HepG2 (cell line): ENCODE data around the gene YIPF3. TPM values are rescaled to one million over a fixed set of nuclear protein-coding genes. Genes with fewer than 3 reads are reported as not detected.

Experiments
- AHR ChIP-seq: IDR thresholded peaks from 2 replicates; pipeline ENCODE4 v1.6.1; 2018; ENCODE audit warnings: missing genetic modification reagents, missing compliant biosample characterization
- KAT2B ChIP-seq: fragments of 150-350 bp; IDR thresholded peaks from 2 replicates; pipeline ENCODE4 v1.6.1; 2014; ENCODE audit warnings: low read depth, low read length, borderline replicate concordance
- NCOA2 ChIP-seq: sonication (generic); formaldehyde crosslinking; IDR thresholded peaks from 2 replicates; pipeline ENCODE4 v1.8.0; 2022; ENCODE audit warnings: inconsistent platforms
- PHF5A ChIP-seq: IDR thresholded peaks from one replicate; pipeline ENCODE4 v1.6.1; 2018; ENCODE audit warnings: low read depth, missing genetic modification reagents; ENCODE audit not compliant: unreplicated experiment
- PLRG1 ChIP-seq: fragments of 450-650 bp; conservative IDR thresholded peaks from 2 replicates; pipeline ENCODE4 v1.6.1; 2016
- SOX6 ChIP-seq, 2 experiments: fragments of 450-650 bp in 1 of 2; sonication (generic) in 1 of 2; formaldehyde crosslinking in 1 of 2; IDR thresholded peaks; 2 replicates each; pipeline versions ENCODE4 v1.4.0 to v1.6.1; 2017 to 2020; ENCODE audit warnings: antibody characterized with exemption in 1 of 2, mild to moderate bottlenecking in 1 of 2, missing genetic modification reagents in 1 of 2
- YY1 ChIP-seq: IDR thresholded peaks from 2 replicates; pipeline ENCODE4 v1.6.1; 2011; ENCODE audit warnings: low read length, low read depth, moderate library complexity, mild to moderate bottlenecking; ENCODE audit not compliant: insufficient read depth, insufficient replicate concordance
- ZKSCAN1 ChIP-seq: fragments of 150-350 bp; IDR thresholded peaks from 2 replicates; pipeline ENCODE4 v1.6.1; 2014; ENCODE audit warnings: low read length
- ZNF136 ChIP-seq: sonication (generic); formaldehyde crosslinking; IDR thresholded peaks from 2 replicates; pipeline ENCODE4 v1.8.1; 2022; ENCODE audit warnings: low read depth, mild to moderate bottlenecking, moderate library complexity, missing genetic modification reagents
- polyA plus RNA-seq, 8 experiments: library from polyadenylated mRNA; depleted of rRNA in 3 of 8; stranded (reverse) in 7 of 8; unstranded in 1 of 8; fragments of >200 nt; fragmentation: Illumina TruSeq in 4 of 8; extraction: Trizol in 4 of 8; gene quantifications; 2 replicates each; pipeline versions ENCODE4 v1.2.1 to v1.2.3, GENCODE V29; 2011 to 2016; ENCODE audit warnings: low read depth in 4 of 8, missing spikeins in 1 of 8, mixed read lengths in 1 of 8; ENCODE audit not compliant: insufficient read depth in 1 of 8
- total RNA-seq, 5 experiments: library from RNA; depleted of rRNA; stranded (reverse); fragments of >200 nt; fragmentation: Illumina TruSeq; extraction: Trizol; gene quantifications; 2 replicates each; pipeline ENCODE4 v1.2.3, GENCODE V29; 2016; ENCODE audit warnings: low read depth in 1 of 5
- TF ChIP-seq, protein P1 (sequence below): sonication (generic); formaldehyde crosslinking; IDR thresholded peaks from 2 replicates; pipeline ENCODE4 v1.9.0; 2022; ENCODE audit warnings: missing genetic modification reagents, mild to moderate bottlenecking, borderline replicate concordance
- TF ChIP-seq, protein P2 (sequence below): IDR thresholded peaks from 2 replicates; pipeline ENCODE4 v1.6.1; 2016; ENCODE audit warnings: low read depth, missing genetic modification reagents, missing compliant biosample characterization
- TF ChIP-seq, protein P3 (sequence below): IDR thresholded peaks from 2 replicates; pipeline ENCODE4 v1.6.1; 2016; ENCODE audit warnings: missing compliant biosample characterization, missing genetic modification reagents, borderline replicate concordance
- TF ChIP-seq, protein P4 (sequence below): sonication (generic); formaldehyde crosslinking; IDR thresholded peaks from 2 replicates; pipeline ENCODE4 v1.8.0; 2022; ENCODE audit warnings: mild to moderate bottlenecking, missing genetic modification reagents
- TF ChIP-seq, protein P5 (sequence below): sonication (generic); formaldehyde crosslinking; IDR thresholded peaks from 2 replicates; pipeline ENCODE4 v1.4.0; 2020; ENCODE audit warnings: low read depth, missing genetic modification reagents

The YIPF3 gene
- total and polyA plus RNA-seq, 2 of the 13 experiments (the other 11 are each of a cell fraction or from before 2014, with no cell fraction given) = 107 to 206 TPM

DNA sequence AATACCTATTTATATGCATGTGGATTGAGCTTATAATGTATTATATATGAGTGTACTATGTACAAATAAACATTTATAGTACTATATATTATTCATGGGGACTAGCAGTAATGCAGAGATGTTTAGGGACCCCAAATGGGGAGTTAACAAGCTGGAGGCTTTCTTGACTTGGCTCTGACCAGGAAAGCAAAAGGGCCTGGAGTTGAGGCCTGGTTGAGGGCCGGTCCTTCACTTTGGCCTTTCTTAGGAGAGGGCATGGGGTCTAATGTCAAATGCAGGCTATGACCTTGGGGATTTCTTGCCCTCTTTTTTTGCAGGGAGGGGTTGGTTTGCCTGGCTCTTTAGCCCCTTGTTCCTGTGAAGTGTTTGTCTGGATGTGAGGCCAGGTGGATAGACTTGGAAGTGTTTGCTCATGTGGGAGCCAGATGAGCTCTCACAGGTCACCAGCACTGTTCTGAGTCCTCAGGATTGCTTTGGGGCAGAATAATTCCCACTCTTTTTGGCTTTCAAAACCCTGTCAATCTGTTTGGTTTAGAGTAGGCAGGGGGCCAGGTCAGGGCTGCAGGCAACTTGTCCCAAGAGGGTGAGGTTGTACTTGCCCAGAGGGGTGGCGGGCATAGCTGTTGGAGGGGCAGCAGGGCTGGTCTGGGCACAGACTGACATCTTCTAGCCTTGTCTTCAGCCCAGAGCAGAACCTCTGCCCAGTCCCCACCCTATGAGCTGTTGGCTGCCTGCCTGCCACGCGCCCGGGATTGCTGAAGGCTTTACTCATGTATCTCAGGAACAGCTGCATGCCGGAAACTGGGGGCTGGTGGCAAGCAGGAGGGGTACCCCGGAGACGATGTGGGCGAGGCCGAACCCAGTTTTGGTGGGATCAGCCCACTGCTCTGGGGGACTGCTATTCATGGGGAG is 24.7 kb downstream of the YIPF3 start (continued):
- TF ChIP-seq, protein P1, sequence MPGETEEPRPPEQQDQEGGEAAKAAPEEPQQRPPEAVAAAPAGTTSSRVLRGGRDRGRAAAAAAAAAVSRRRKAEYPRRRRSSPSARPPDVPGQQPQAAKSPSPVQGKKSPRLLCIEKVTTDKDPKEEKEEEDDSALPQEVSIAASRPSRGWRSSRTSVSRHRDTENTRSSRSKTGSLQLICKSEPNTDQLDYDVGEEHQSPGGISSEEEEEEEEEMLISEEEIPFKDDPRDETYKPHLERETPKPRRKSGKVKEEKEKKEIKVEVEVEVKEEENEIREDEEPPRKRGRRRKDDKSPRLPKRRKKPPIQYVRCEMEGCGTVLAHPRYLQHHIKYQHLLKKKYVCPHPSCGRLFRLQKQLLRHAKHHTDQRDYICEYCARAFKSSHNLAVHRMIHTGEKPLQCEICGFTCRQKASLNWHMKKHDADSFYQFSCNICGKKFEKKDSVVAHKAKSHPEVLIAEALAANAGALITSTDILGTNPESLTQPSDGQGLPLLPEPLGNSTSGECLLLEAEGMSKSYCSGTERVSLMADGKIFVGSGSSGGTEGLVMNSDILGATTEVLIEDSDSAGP (CRISPR knock-in tag) = peak; percentile 54; the same call in 1 of the 2 replicates
- no peak for TF ChIP-seq YY1
- no peak for TF ChIP-seq KAT2B
- TF ChIP-seq NCOA2 (CRISPR knock-in tag) = no peak
- TF ChIP-seq, protein P2, sequence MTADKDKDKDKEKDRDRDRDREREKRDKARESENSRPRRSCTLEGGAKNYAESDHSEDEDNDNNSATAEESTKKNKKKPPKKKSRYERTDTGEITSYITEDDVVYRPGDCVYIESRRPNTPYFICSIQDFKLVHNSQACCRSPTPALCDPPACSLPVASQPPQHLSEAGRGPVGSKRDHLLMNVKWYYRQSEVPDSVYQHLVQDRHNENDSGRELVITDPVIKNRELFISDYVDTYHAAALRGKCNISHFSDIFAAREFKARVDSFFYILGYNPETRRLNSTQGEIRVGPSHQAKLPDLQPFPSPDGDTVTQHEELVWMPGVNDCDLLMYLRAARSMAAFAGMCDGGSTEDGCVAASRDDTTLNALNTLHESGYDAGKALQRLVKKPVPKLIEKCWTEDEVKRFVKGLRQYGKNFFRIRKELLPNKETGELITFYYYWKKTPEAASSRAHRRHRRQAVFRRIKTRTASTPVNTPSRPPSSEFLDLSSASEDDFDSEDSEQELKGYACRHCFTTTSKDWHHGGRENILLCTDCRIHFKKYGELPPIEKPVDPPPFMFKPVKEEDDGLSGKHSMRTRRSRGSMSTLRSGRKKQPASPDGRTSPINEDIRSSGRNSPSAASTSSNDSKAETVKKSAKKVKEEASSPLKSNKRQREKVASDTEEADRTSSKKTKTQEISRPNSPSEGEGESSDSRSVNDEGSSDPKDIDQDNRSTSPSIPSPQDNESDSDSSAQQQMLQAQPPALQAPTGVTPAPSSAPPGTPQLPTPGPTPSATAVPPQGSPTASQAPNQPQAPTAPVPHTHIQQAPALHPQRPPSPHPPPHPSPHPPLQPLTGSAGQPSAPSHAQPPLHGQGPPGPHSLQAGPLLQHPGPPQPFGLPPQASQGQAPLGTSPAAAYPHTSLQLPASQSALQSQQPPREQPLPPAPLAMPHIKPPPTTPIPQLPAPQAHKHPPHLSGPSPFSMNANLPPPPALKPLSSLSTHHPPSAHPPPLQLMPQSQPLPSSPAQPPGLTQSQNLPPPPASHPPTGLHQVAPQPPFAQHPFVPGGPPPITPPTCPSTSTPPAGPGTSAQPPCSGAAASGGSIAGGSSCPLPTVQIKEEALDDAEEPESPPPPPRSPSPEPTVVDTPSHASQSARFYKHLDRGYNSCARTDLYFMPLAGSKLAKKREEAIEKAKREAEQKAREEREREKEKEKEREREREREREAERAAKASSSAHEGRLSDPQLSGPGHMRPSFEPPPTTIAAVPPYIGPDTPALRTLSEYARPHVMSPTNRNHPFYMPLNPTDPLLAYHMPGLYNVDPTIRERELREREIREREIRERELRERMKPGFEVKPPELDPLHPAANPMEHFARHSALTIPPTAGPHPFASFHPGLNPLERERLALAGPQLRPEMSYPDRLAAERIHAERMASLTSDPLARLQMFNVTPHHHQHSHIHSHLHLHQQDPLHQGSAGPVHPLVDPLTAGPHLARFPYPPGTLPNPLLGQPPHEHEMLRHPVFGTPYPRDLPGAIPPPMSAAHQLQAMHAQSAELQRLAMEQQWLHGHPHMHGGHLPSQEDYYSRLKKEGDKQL (CRISPR knock-in tag) = no peak
- no peak for TF ChIP-seq SOX6 (IDR thresholded peaks at IDR 0.05)
- no peak for TF ChIP-seq SOX6 (CRISPR knock-in tag; IDR thresholded peaks at IDR 0.05)
- TF ChIP-seq, protein P3, sequence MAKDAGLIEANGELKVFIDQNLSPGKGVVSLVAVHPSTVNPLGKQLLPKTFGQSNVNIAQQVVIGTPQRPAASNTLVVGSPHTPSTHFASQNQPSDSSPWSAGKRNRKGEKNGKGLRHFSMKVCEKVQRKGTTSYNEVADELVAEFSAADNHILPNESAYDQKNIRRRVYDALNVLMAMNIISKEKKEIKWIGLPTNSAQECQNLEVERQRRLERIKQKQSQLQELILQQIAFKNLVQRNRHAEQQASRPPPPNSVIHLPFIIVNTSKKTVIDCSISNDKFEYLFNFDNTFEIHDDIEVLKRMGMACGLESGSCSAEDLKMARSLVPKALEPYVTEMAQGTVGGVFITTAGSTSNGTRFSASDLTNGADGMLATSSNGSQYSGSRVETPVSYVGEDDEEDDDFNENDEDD = no peak
- no peak for TF ChIP-seq PLRG1
- no peak for TF ChIP-seq ZNF136
- TF ChIP-seq, protein P4, sequence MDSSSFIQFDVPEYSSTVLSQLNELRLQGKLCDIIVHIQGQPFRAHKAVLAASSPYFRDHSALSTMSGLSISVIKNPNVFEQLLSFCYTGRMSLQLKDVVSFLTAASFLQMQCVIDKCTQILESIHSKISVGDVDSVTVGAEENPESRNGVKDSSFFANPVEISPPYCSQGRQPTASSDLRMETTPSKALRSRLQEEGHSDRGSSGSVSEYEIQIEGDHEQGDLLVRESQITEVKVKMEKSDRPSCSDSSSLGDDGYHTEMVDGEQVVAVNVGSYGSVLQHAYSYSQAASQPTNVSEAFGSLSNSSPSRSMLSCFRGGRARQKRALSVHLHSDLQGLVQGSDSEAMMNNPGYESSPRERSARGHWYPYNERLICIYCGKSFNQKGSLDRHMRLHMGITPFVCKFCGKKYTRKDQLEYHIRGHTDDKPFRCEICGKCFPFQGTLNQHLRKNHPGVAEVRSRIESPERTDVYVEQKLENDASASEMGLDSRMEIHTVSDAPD (CRISPR knock-in tag) = no peak
- TF ChIP-seq ZKSCAN1 = no peak
- no peak for TF ChIP-seq PHF5A (CRISPR knock-in tag)
- TF ChIP-seq AHR = no peak
- TF ChIP-seq, protein P5, sequence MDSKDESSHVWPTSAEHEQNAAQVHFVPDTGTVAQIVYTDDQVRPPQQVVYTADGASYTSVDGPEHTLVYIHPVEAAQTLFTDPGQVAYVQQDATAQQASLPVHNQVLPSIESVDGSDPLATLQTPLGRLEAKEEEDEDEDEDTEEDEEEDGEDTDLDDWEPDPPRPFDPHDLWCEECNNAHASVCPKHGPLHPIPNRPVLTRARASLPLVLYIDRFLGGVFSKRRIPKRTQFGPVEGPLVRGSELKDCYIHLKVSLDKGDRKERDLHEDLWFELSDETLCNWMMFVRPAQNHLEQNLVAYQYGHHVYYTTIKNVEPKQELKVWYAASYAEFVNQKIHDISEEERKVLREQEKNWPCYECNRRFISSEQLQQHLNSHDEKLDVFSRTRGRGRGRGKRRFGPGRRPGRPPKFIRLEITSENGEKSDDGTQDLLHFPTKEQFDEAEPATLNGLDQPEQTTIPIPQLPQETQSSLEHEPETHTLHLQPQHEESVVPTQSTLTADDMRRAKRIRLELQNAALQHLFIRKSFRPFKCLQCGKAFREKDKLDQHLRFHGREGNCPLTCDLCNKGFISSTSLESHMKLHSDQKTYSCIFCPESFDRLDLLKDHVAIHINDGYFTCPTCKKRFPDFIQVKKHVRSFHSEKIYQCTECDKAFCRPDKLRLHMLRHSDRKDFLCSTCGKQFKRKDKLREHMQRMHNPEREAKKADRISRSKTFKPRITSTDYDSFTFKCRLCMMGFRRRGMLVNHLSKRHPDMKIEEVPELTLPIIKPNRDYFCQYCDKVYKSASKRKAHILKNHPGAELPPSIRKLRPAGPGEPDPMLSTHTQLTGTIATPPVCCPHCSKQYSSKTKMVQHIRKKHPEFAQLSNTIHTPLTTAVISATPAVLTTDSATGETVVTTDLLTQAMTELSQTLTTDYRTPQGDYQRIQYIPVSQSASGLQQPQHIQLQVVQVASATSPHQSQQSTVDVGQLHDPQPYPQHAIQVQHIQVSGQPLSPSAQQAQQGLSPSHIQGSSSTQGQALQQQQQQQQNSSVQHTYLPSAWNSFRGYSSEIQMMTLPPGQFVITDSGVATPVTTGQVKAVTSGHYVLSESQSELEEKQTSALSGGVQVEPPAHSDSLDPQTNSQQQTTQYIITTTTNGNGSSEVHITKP (CRISPR knock-in tag) = no peak
